Endothelial cell of umbilical vein (primary cell): ENCODE data around the gene EPB41L2. TPM values are rescaled to one million over a fixed set of nuclear protein-coding genes. Genes with fewer than 3 reads are reported as not detected.
"Not testable (repeated sequence)": the region's sequence is repeated elsewhere in the genome, so short reads cannot be mapped to it uniquely, and the experiment has no call there.

Experiments used
- BruUV-seq: library from RNA; stranded (reverse); fragments of 400-500 nt; replicated peaks from 2 replicates; lab custom pipeline; 2021; lab: Mats Ljungman, UMichigan
- CTCF ChIA-PET: fragments of 300-600, 350-600 bp; sonication (Branson Sonifier 250); formaldehyde crosslinking; loops from one replicate; lab custom pipeline; 2021; ENCODE audit warnings: antibody characterized with exemption, inconsistent platforms; lab: Charles Lee
- POLR2A ChIA-PET: fragments of 300-600, 350-600 bp; sonication (Branson Sonifier 250); formaldehyde crosslinking; loops from one replicate; lab custom pipeline; 2021; ENCODE audit warnings: antibody characterized with exemption, inconsistent platforms; lab: Charles Lee
- DNase-seq: peaks from one replicate; pipeline ENCODE4 v3.0.0-alpha.2; 2011; ENCODE audit warnings: low read depth, low spot score
- FAIRE-seq: peaks from 2 replicates; lab custom pipeline; 2011; peaks lifted over from hg19 to GRCh38; lab: Jason Lieb, UNC
- H2AFZ ChIP-seq: 2 replicates; pipeline ENCODE4 v1.6.0; 2012; ENCODE audit warnings: low read depth, low read length, control low read depth, inconsistent platforms
- H3K27ac ChIP-seq: 2 replicates; pipeline ENCODE4 v1.5.1; 2011; ENCODE audit warnings: low read depth, mild to moderate bottlenecking, control low read depth, low read length, moderate library complexity; ENCODE audit not compliant: insufficient read depth
- H3K27me3 ChIP-seq, 2 experiments: 2 replicates each; pipeline versions ENCODE4 v1.6.0 to v1.6.1; 2011; ENCODE audit warnings: low read length in 2 of 2, mixed read lengths in 1 of 2; ENCODE audit not compliant: control insufficient read depth in 2 of 2, insufficient read depth in 2 of 2
- H3K36me3 ChIP-seq, 2 experiments: 2 replicates in 1 of 2; 3 replicates in 1 of 2; pipeline ENCODE4 v1.5.1; 2011; ENCODE audit warnings: low read length in 2 of 2, mild to moderate bottlenecking in 1 of 2, moderate library complexity in 1 of 2; ENCODE audit not compliant: control insufficient read depth in 2 of 2, insufficient read depth in 2 of 2; ENCODE audit errors: extremely low read depth in 1 of 2
- H3K4me1 ChIP-seq: 3 replicates; pipeline ENCODE4 v1.5.1; 2011; ENCODE audit warnings: mild to moderate bottlenecking, low read length; ENCODE audit not compliant: control insufficient read depth, insufficient read depth; ENCODE audit errors: extremely low read depth
- H3K4me2 ChIP-seq: 2 replicates; pipeline ENCODE4 v1.6.1; 2011; ENCODE audit warnings: low read length, control low read depth, mixed read lengths; ENCODE audit not compliant: insufficient read depth
- H3K4me3 ChIP-seq, 3 experiments: fragments of 200-600 bp in 1 of 3; sonication (generic), shearing (Covaris generic) in 1 of 3; replicated peaks in 1 of 3; 2 replicates each; pipeline ENCODE4 v1.5.1; 2011 to 2016; ENCODE audit warnings: control low read depth in 3 of 3, low read length in 3 of 3, mild to moderate bottlenecking in 2 of 3, inconsistent platforms in 1 of 3, low read depth in 1 of 3, moderate library complexity in 1 of 3; ENCODE audit not compliant: insufficient read depth in 1 of 3
- H3K79me2 ChIP-seq: 2 replicates; pipeline ENCODE4 v1.6.0; 2012; ENCODE audit warnings: low read length, inconsistent platforms; ENCODE audit not compliant: control insufficient read depth, insufficient read depth
- H3K9ac ChIP-seq: replicated peaks from 2 replicates; pipeline ENCODE3; 2011; ENCODE audit warnings: low read length, control low read depth; ENCODE audit not compliant: insufficient read depth; ENCODE audit errors: extremely low read depth
- H3K9me1 ChIP-seq: replicated peaks from 3 replicates; pipeline ENCODE4 v1.6.0; 2011; ENCODE audit warnings: mild to moderate bottlenecking, low read length; ENCODE audit not compliant: control insufficient read depth, insufficient read depth; ENCODE audit errors: extremely low read depth
- H3K9me3 ChIP-seq: replicated peaks from 2 replicates; pipeline ENCODE4 v1.5.1; 2012; ENCODE audit warnings: low read length, inconsistent platforms; ENCODE audit not compliant: control insufficient read depth, insufficient read depth
- H4K20me1 ChIP-seq: replicated peaks from 2 replicates; pipeline ENCODE3; 2011; ENCODE audit warnings: mild to moderate bottlenecking, low read length; ENCODE audit not compliant: control insufficient read depth, insufficient read depth; ENCODE audit errors: extremely low read depth
- CTCF ChIP-seq, 2 donors: IDR thresholded peaks; 1 replicate in 1 of 2; 2 replicates in 1 of 2; pipeline ENCODE4 v1.5.1; 2011; ENCODE audit warnings: low read length in 2 of 2, mild to moderate bottlenecking in 2 of 2, moderate library complexity in 2 of 2, control low read depth in 1 of 2, inconsistent platforms in 1 of 2, low read depth in 1 of 2; ENCODE audit not compliant: insufficient read depth in 1 of 2; ENCODE audit errors: extremely low read depth in 1 of 2
- EZH2 ChIP-seq: IDR thresholded peaks from 2 replicates; pipeline ENCODE4 v1.6.1; 2012; ENCODE audit warnings: borderline replicate concordance, low read depth, mild to moderate bottlenecking, moderate library complexity, low read length, inconsistent platforms; ENCODE audit not compliant: severe bottlenecking
- FOS ChIP-seq: IDR thresholded peaks from 2 replicates; pipeline ENCODE4 v1.6.1; 2011; ENCODE audit warnings: mild to moderate bottlenecking, low read length, moderate library complexity, borderline replicate concordance; ENCODE audit not compliant: insufficient read depth
- GATA2 ChIP-seq: IDR thresholded peaks from 2 replicates; pipeline ENCODE4 v1.7.0; 2011; ENCODE audit warnings: low read depth, mild to moderate bottlenecking, moderate library complexity, mixed read lengths, low read length; ENCODE audit not compliant: insufficient read length, insufficient read depth
- JUN ChIP-seq: IDR thresholded peaks from 2 replicates; pipeline ENCODE4 v1.6.1; 2011; ENCODE audit warnings: borderline replicate concordance, low read depth; ENCODE audit not compliant: insufficient read length, insufficient read depth
- MAX ChIP-seq: IDR thresholded peaks from 2 replicates; pipeline ENCODE4 v1.6.1; 2011; ENCODE audit not compliant: insufficient read depth, insufficient read length
- MYC ChIP-seq: IDR thresholded peaks from one replicate; pipeline ENCODE4 v1.6.1; 2011; ENCODE audit warnings: mild to moderate bottlenecking, low read depth, low read length
- POLR2A ChIP-seq: IDR thresholded peaks from 2 replicates; pipeline ENCODE4 v1.6.1; 2012; ENCODE audit warnings: low read depth, mild to moderate bottlenecking, control low read depth, low read length
- POLR2AphosphoS5 ChIP-seq: IDR thresholded peaks from 2 replicates; pipeline ENCODE4 v1.6.1; 2012; ENCODE audit warnings: low read depth, mild to moderate bottlenecking, control low read depth, low read length, moderate library complexity; ENCODE audit not compliant: insufficient read depth
- dilution Hi-C: fragments of 300-500 bp; cut with MboI; formaldehyde crosslinking; loops from one replicate; pipeline ENCODE4 v1.15.0; 2019; ENCODE audit warnings: low sequenced_read_pairs; ENCODE audit not compliant: extremely low pct_ligation_motif_present
- intact Hi-C: fragments of 100-400 bp; cut with micrococcal nuclease; formaldehyde crosslinking; loops from one replicate; pipeline ENCODE4 v1.10.0; 2022
- polyA plus RNA-seq, 4 experiments: library from polyadenylated mRNA; depleted of rRNA in 3 of 4; stranded (reverse) in 3 of 4; unstranded in 1 of 4; fragments of >200 nt; gene quantifications; 2 replicates each; pipeline versions ENCODE4 v1.2.1 to v1.2.3, GENCODE V29; 2011 to 2012; ENCODE audit warnings: missing spikeins in 1 of 4
- total RNA-seq: library from RNA; stranded (reverse); gene quantifications from 2 replicates; pipeline ENCODE4 v1.2.3, GENCODE V29; 2021

EPB41L2 gene
- total and polyA plus RNA-seq, 2 donors (not counting 3 experiments of a cell fraction or from before 2014, with no cell fraction given), result 26.5 to 87.7 TPM

- no peak overlapping the region for H3K4me2 ChIP-seq
- DNase-seq (no peak), FAIRE-seq (no peak)
- ChIA-PET CTCF (interaction anchor here (0.9 to 1.2 kb wide), 2 partner anchors 12 to 13 kb away, joined by 3 to 5 read pairs; no protein-coding TSS in a partner anchor), POLR2A (no interaction called here)
- no peaks in the 10 kb centered on the region for H3K9me1 ChIP-seq
- no peaks in the 10 kb centered on the region for H3K27me3 ChIP-seq
- H3K9ac ChIP-seq, result no peak overlapping the region
- intact Hi-C loops (no loop called here), dilution Hi-C loops (no loop called here)
- peaks cover 35% of the 10 kb centered on the region for H3K79me2 ChIP-seq
- TF ChIP-seq MYC (no peak), CTCF (IDR thresholded peaks at IDR 0.05; ENCODE audit: extremely low read depth in 1 of 2, insufficient read depth in 1 of 2, low read depth in 1 of 2, low read length in 2 of 2) (no peak), EZH2 (no peak), JUN (no peak), GATA2 (no peak), POLR2AphosphoS5 (no peak), MAX (no peak), FOS (no peak), POLR2A (no peak)
- peaks cover 13% of the 10 kb centered on the region for H3K4me1 ChIP-seq
- H3K9me3 ChIP-seq, result no peaks in the 10 kb centered on the region
- no peak overlapping the region for H3K4me3 ChIP-seq
- H4K20me1 ChIP-seq, result no peaks in the 10 kb centered on the region
- H3K36me3 ChIP-seq, result no peaks in the 10 kb centered on the region
- H3K27ac ChIP-seq, result no peak overlapping the region
- H2AFZ ChIP-seq, result no peak overlapping the region
- BruUV-seq, result no TSS peak
Measured at GRCh38 chr6:130991422-130992137, 71.5 kb downstream of the EPB41L2 start.

- H3K4me1 ChIP-seq, BruUV-seq, H2AFZ ChIP-seq, intact Hi-C loops, H4K20me1 ChIP-seq, H3K36me3 ChIP-seq, FAIRE-seq, H3K4me2 ChIP-seq, H3K4me3 ChIP-seq, H3K27ac ChIP-seq, H3K27me3 ChIP-seq, dilution Hi-C loops, H3K9ac ChIP-seq, H3K9me1 ChIP-seq, POLR2A ChIA-PET, CTCF ChIA-PET, H3K9me3 ChIP-seq, DNase-seq: not testable (repeated sequence)
- peaks cover 34% of the 10 kb centered on the region for H3K79me2 ChIP-seq
Measured at GRCh38 chr6:130987539-130987938, 75.5 kb downstream of the EPB41L2 start.
